Naive B cell (primary cell): ENCODE measurements around the gene WDR62. TPM values are rescaled to one million over a fixed set of nuclear protein-coding genes. Genes with fewer than 3 reads are reported as not detected.

Experiments
- ATAC-seq, 2 donors: fragments of 150-1000 bp; cut with Tn5 transposase; 2 replicates each; pipeline ENCODE4 v1.10.0; 2021; ENCODE audit warnings: low read depth in 2 of 2, mild to moderate bottlenecking in 2 of 2, moderate library complexity in 2 of 2
- DNase-seq: peaks from one replicate; pipeline ENCODE4 v3.0.0; 2022
- H3K27ac Mint-ChIP-seq, 6 donors: one replicate each; pipeline ENCODE4 v1.8.0; 2020 to 2022; ENCODE audit warnings: mild to moderate bottlenecking in 6 of 6, mixed read lengths in 6 of 6, moderate library complexity in 5 of 6, inconsistent platforms in 2 of 6
- H3K27me3 Mint-ChIP-seq, 3 donors: one replicate each; pipeline ENCODE4 v1.8.0; 2021 to 2022; ENCODE audit warnings: mixed read lengths in 3 of 3, mild to moderate bottlenecking in 1 of 3
- H3K36me3 Mint-ChIP-seq, 2 donors: one replicate each; pipeline ENCODE4 v1.8.0; 2020 to 2022; ENCODE audit warnings: mixed read lengths in 2 of 2, inconsistent platforms in 1 of 2, mild to moderate bottlenecking in 1 of 2
- H3K4me1 Mint-ChIP-seq, 3 donors: one replicate each; pipeline ENCODE4 v1.8.0; 2020 to 2022; ENCODE audit warnings: mixed read lengths in 3 of 3, inconsistent platforms in 1 of 3, mild to moderate bottlenecking in 1 of 3, moderate library complexity in 1 of 3
- H3K4me3 Mint-ChIP-seq, 8 donors: one replicate each; pipeline ENCODE4 v1.8.0; 2020 to 2022; ENCODE audit warnings: mild to moderate bottlenecking in 8 of 8, mixed read lengths in 8 of 8, moderate library complexity in 8 of 8, inconsistent platforms in 2 of 8
- H3K9me3 Mint-ChIP-seq, 7 donors: one replicate each; pipeline ENCODE4 v1.8.0; 2020 to 2022; ENCODE audit warnings: mixed read lengths in 7 of 7, mild to moderate bottlenecking in 5 of 7, inconsistent platforms in 2 of 7, moderate library complexity in 1 of 7
- polyA plus RNA-seq, 6 donors: library from polyadenylated mRNA; unstranded; fragments of 300-500 nt; fragmentation: Illumina TruSeq; gene quantifications; one replicate each; pipeline ENCODE4 v1.2.3, GENCODE V29; 2021; ENCODE audit warnings: low read depth in 6 of 6

The WDR62 gene
- polyA plus RNA-seq, 6 donors from 2014 or later, result 0.07 to 0.25 TPM; not detected in 4

DNA sequence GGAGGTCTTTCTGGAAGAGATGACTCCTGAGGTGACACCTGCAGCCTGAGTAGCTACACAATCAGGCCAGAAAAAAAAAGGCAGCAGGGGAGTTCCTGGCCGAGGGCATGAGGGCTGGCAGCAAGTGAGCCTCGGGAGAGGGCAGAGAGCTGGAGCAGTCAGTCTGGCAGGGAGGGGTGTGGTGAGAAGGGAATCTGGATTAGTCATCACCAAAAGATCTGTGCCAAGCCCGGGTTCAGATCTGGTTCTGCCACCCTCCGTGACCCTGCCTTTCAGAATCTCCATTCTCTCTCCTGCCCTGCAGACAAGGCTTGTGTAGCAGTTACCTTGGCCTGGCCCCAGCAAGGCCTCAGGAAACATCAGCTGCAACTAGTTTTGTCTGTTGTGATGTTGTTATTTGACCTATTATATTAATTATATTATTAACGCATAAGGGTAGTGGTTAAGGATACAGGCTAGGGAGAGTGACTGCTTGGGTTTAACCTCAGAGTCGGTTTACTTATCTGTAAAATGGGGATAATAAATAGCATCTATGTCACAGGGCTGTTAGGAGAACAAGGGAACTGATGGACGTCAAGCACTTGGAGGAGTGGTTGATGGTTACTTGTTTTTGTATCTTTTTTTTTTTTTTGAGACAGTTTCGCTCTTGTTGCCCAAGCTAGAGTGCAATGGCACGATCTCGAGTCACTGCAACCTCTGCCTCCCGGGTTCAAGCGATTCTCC is 82.4 kb downstream of the WDR62 start:
- Mint-ChIP-seq H3K27ac (peak overlapping the region in 2 of 6 donors; percentile 25 to 32), H3K27me3 (peaks cover 0 to 11% (median 7%) of the 10 kb centered on the region in 3 donors), H3K4me1 (peaks cover 9 to 11% (median 10%) of the 10 kb centered on the region in 3 donors), H3K9me3 (peaks cover 0 to 5% (median 0%) of the 10 kb centered on the region in 7 donors), H3K36me3 (peaks cover 4 to 10% of the 10 kb centered on the region in 2 donors), H3K4me3 (peak overlapping the region in 3 of 8 donors; percentile 4 to 74 (median 50))
- no peak for ATAC-seq
- no peak for DNase-seq

- peak overlapping the region in 4 of 6 donors; percentile 53 to 96 (median 90) for H3K27ac Mint-ChIP-seq
These were observed 84.4 kb downstream of the WDR62 start for GRCh38 chr19:36139120-36139472.

DNA sequence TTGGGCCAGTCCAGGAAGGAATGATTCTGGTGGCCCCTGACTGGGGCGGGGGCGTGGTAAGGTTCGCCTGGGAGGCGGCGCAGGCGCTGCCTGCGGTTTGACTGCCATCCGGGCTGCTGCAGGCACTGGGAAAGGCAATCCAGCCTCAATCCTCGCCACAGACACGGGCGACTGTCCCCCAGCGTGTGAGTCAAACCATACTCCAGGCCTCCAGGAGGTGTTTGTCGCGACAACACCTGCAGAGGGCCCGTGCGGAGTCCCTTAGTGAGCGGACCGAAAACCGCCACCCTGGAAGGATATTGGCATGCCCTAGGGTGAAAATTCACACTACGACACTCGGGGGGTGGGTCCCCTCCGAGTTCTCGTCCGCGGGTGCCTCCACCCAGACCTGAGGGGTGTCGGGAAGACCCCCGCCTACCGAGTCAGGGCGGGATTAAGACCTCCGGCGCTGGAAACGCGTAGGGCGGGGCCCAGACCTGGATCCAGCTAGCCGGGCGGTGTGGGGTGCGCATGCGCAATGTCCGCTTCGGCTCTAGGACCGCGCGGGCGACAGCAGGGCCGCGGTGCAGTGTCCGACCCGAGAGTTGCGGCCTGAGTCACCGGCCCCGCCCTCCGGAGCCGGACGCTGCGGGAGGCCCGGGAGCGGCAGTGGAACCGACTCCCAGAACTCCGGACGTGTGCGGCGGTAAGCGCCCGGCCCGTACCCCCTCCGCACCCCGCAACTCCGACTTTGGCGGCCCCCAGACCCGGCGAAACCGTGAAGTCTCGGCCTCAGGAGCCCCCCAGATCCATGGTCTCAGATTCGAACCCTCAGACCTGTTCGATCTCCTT is 85.0 kb downstream of the WDR62 start, which contains the start of gene CAPNS1:
Gene CAPNS1, plus strand, starts transcription at position 594 of the 831 bp plus-strand sequence. CDS start 946 bp downstream, outside the sequence.
- DNase-seq, result peak; percentile 91
- Mint-ChIP-seq H3K4me1 (peaks cover 10 to 16% (median 15%) of the 10 kb centered on the region in 3 donors), H3K27me3 (peaks cover 0 to 11% (median 7%) of the 10 kb centered on the region in 3 donors), H3K36me3 (peaks cover 8 to 18% of the 10 kb centered on the region in 2 donors), H3K4me3 (peak within 1 kb of the TSS; percentile 89 to 99 (median 96)), H3K9me3 (peaks cover 0 to 5% (median 0%) of the 10 kb centered on the region in 7 donors), H3K27ac (peak within 1 kb of the TSS; percentile 84 to 98 (median 95))
- peak; percentile 72 to 75 for ATAC-seq

More at GRCh38 chr19:36139120-36139472, 84.4 kb downstream of the WDR62 start:
- no peak for ATAC-seq
- peaks cover 0 to 11% (median 7%) of the 10 kb centered on the region in 3 donors for H3K27me3 Mint-ChIP-seq
- DNase-seq, result no peak
- H3K4me1 Mint-ChIP-seq, result peaks cover 10 to 16% (median 15%) of the 10 kb centered on the region in 3 donors
- H3K4me3 Mint-ChIP-seq, result peak overlapping the region; percentile 89 to 99 (median 96)
- peaks cover 0 to 5% (median 0%) of the 10 kb centered on the region in 7 donors for H3K9me3 Mint-ChIP-seq
- H3K36me3 Mint-ChIP-seq, result peaks cover 8 to 18% of the 10 kb centered on the region in 2 donors

GRCh38 chr19:36140304-36141038 is 85.8 kb downstream of the WDR62 start:
- Mint-ChIP-seq H3K9me3 (peaks cover 0 to 5% (median 0%) of the 10 kb centered on the region in 7 donors), H3K4me3 (peak overlapping the region; percentile 89 to 99 (median 96)), H3K27me3 (peaks cover 0 to 5% (median under 1%) of the 10 kb centered on the region in 3 donors), H3K36me3 (peaks cover 8 to 18% of the 10 kb centered on the region in 2 donors), H3K4me1 (peaks cover 10 to 16% (median 15%) of the 10 kb centered on the region in 3 donors), H3K27ac (peak overlapping the region; percentile 84 to 98 (median 92))
- DNase-seq, result peak; percentile 62
- ATAC-seq, result peak; percentile 29 to 31

GRCh38 chr19:36141039-36141927 is 86.6 kb downstream of the WDR62 start:
- Mint-ChIP-seq H3K27me3 (no peaks in the 10 kb centered on the region), H3K9me3 (peaks cover 0 to 5% (median 0%) of the 10 kb centered on the region in 7 donors)
- ATAC-seq, result peak; percentile 65 to 71

DNA sequence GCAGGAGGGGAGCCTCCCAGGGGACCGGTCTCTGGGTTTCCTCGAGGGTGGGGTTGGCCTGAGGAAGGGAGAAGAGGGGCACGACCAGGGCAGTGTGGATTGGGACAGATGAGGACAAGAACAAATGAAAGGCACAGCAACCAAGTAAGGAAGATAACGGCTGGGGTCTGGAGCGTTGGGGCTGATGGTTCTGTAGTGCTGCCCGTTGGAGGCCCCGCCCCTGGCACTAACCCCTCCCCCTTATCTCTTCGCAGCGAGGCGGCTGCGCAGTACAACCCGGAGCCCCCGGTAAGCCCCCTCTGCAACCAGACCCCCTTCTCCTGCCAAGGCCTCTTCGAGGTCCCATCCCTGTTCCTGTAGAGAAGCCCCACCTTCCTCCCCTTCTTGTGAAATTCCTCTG is 87.3 kb downstream of the WDR62 start:
- ATAC-seq (no peak), DNase-seq (no peak)
- H3K4me3 Mint-ChIP-seq, result peak overlapping the region in 4 of 8 donors; percentile 55 to 99 (median 96)
- H3K4me1 Mint-ChIP-seq, result peaks cover 10 to 21% (median 15%) of the 10 kb centered on the region in 3 donors
- H3K27ac Mint-ChIP-seq, result peak overlapping the region in 2 of 6 donors; percentile 57 to 81
- peaks cover 8 to 29% of the 10 kb centered on the region in 2 donors for H3K36me3 Mint-ChIP-seq
- H3K27me3 Mint-ChIP-seq, result no peaks in the 10 kb centered on the region
- H3K9me3 Mint-ChIP-seq, result peaks cover 0 to 5% (median 0%) of the 10 kb centered on the region in 7 donors

More at GRCh38 chr19:36141039-36141927, 86.6 kb downstream of the WDR62 start:
- Mint-ChIP-seq H3K4me3 (peak overlapping the region; percentile 89 to 99 (median 96)), H3K36me3 (peaks cover 8 to 21% of the 10 kb centered on the region in 2 donors), H3K4me1 (peaks cover 10 to 18% (median 15%) of the 10 kb centered on the region in 3 donors), H3K27ac (peak overlapping the region; percentile 85 to 96 (median 92))
- DNase-seq, result peak; percentile 85

DNA sequence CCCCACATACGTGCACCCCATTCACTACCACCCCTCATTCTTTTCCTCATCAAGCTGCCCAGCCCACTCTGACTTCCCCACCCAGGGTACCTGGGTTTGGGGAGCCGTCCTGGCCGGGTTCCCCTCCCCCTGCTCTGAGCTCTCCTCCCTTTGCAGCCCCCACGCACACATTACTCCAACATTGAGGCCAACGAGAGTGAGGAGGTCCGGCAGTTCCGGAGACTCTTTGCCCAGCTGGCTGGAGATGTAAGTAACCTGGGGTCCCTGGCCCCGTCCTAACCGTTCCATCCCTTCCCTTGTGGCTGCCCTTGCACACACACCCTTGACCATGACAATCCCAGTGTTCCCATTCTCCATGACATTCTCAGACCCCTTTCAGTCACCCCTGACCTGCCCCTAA is 87.8 kb downstream of the WDR62 start:
- DNase-seq (no peak), ATAC-seq (no peak)
- Mint-ChIP-seq H3K4me3 (peak overlapping the region in 6 of 8 donors; percentile 29 to 99 (median 56)), H3K9me3 (peaks cover 0 to 5% (median 0%) of the 10 kb centered on the region in 7 donors), H3K4me1 (peaks cover 10 to 24% (median 15%) of the 10 kb centered on the region in 3 donors), H3K27me3 (no peaks in the 10 kb centered on the region), H3K27ac (peak overlapping the region in 2 of 6 donors; percentile 57 to 60), H3K36me3 (peaks cover 8 to 33% of the 10 kb centered on the region in 2 donors)

GRCh38 chr19:36144624-36145023 is 89.9 kb downstream of the WDR62 start:
- peaks cover 9 to 38% of the 10 kb centered on the region in 2 donors for H3K36me3 Mint-ChIP-seq
- no peaks in the 10 kb centered on the region for H3K27me3 Mint-ChIP-seq
- H3K9me3 Mint-ChIP-seq, result peaks cover 0 to 5% (median 0%) of the 10 kb centered on the region in 7 donors
- peaks cover 14 to 27% (median 15%) of the 10 kb centered on the region in 3 donors for H3K4me1 Mint-ChIP-seq
- ATAC-seq, result no peak
- H3K27ac Mint-ChIP-seq, result no peak overlapping the region
- no peak for DNase-seq
- H3K4me3 Mint-ChIP-seq, result peak overlapping the region in 1 of 8 donors; percentile 64

GRCh38 chr19:36149673-36150406 is 95.1 kb downstream of the WDR62 start:
- Mint-ChIP-seq H3K4me1 (peaks cover 6 to 16% (median 12%) of the 10 kb centered on the region in 3 donors), H3K4me3 (peak overlapping the region in 1 of 8 donors; percentile 32), H3K27ac (peak overlapping the region in 2 of 6 donors; percentile 42 to 63), H3K9me3 (no peaks in the 10 kb centered on the region), H3K27me3 (no peaks in the 10 kb centered on the region), H3K36me3 (peaks cover 7 to 31% of the 10 kb centered on the region in 2 donors)
- no peak for DNase-seq
- no peak for ATAC-seq

DNA sequence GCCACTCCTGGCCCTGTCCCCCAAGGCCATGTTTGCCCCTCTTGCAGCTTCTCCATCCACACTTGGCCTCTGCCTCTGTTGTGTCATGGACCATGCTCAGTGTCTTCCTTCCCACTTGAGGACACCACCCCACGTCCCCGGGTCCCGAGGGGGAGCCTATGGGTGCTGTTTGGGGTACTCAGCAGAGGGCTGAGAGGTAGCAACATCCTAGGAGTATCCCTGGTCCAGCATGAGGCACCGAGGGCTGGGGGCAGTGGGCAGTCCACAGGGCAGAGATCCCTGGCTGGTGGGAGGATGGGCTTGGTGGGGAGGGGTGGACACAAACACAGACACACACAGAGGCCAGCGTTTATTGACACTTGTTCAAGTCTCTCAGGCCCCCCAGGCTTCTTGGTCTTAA is 95.9 kb downstream of the WDR62 start:
- DNase-seq, result no peak
- H3K9me3 Mint-ChIP-seq, result no peaks in the 10 kb centered on the region
- H3K27ac Mint-ChIP-seq, result peak overlapping the region in 1 of 6 donors; percentile 79
- H3K27me3 Mint-ChIP-seq, result no peaks in the 10 kb centered on the region
- H3K36me3 Mint-ChIP-seq, result peaks cover 7 to 31% of the 10 kb centered on the region in 2 donors
- no peak overlapping the region for H3K4me3 Mint-ChIP-seq
- peaks cover 6 to 16% (median 12%) of the 10 kb centered on the region in 3 donors for H3K4me1 Mint-ChIP-seq
- ATAC-seq, result no peak
